Spleen (tissue), 7 donors: ENCODE measurements around the gene APOA1.

Source experiments
- POLR2A ChIP-seq, 3 donors: fragments of 450-650 bp; IDR thresholded peaks; one replicate each; pipeline ENCODE4 v1.5.1; 2017; ENCODE audit warnings: antibody characterized with exemption in 3 of 3, mild to moderate bottlenecking in 1 of 3
- TF ChIP-seq, protein P1 (sequence below), 11 experiments: fragments of 200-600 bp in 7 of 11; fragments of 450-650 bp in 4 of 11; sonication (generic) in 4 of 11; IDR thresholded peaks in 8 of 11; conservative IDR thresholded peaks in 3 of 11; 1 replicate in 7 of 11; 2 replicates in 4 of 11; pipeline versions ENCODE4 v1.4.0 to v1.8.0; 2016 to 2021; ENCODE audit warnings: antibody characterized with exemption in 11 of 11, inconsistent platforms in 4 of 11, mild to moderate bottlenecking in 1 of 11
- donor health status: DM: no; HTN: no; CAD: no; lungs with moderate emphysema.
- donor health status: DM: no; HTN: no; CAD: no.
- donor health status: DM: no; HTN: no; CAD: no.

DNA sequence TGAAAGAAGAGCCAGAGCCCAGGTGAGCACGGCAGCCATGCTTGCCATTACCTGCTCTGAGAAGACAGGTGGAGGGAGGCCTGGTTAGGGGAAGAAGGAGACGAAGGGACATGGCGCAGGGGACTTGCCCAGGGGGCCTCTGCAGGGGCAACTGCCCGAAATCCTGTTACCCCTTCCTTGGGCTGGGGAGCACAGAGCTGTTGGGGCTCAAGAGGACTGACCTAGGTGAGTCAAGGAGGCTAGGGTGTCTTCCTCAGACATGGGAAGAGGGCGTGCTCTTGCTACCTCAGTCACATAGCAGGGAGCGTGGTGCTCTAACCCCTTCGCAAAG lies 45.6 kb downstream of the APOA1 start, which contains the start of gene APOA5:
- TF ChIP-seq, protein P1, sequence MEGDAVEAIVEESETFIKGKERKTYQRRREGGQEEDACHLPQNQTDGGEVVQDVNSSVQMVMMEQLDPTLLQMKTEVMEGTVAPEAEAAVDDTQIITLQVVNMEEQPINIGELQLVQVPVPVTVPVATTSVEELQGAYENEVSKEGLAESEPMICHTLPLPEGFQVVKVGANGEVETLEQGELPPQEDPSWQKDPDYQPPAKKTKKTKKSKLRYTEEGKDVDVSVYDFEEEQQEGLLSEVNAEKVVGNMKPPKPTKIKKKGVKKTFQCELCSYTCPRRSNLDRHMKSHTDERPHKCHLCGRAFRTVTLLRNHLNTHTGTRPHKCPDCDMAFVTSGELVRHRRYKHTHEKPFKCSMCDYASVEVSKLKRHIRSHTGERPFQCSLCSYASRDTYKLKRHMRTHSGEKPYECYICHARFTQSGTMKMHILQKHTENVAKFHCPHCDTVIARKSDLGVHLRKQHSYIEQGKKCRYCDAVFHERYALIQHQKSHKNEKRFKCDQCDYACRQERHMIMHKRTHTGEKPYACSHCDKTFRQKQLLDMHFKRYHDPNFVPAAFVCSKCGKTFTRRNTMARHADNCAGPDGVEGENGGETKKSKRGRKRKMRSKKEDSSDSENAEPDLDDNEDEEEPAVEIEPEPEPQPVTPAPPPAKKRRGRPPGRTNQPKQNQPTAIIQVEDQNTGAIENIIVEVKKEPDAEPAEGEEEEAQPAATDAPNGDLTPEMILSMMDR (IDR thresholded peaks at IDR 0.05 in 8 of 11, conservative IDR thresholded peaks at IDR 0.05 in 3 of 11) = no peak
- no peak for TF ChIP-seq POLR2A (IDR thresholded peaks at IDR 0.05)
